ENCODE results near the gene NGRN. TPM values are rescaled to one million over a fixed set of nuclear protein-coding genes. Genes with fewer than 3 reads are reported as not detected.

Gene NGRN
- total and polyA plus RNA-seq, 2 of the 8 experiments (the other 6 are each of a cell fraction or from before 2014, with no cell fraction given) = 60.1 to 101 TPM

DNA sequence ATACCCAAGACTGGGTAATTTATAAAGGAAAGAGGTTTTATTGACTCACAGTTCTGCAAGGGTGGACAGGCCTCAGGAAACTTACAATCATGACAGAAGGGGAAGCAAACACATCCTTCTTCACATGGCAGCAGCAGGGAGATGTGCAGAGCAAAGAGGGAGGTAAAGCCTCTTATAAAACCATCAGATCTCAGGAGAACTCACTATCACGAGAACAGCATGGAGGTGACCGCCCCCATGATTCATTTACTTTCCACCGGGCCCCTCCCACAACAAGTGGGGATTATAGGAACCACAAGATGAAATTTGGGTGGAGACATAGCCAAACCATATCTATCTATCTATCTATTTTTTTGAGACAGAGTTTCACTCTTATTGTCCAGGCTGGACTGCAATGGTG lies 26.1 kb upstream of the NGRN start:
- no peak overlapping the region for H2BK20ac ChIP-seq (ENCODE audit: low read length)
- no peak overlapping the region for H2BK120ac ChIP-seq (replicated peaks; ENCODE audit: low read depth, low read length)
- no peaks in the 10 kb centered on the region for H3K79me1 ChIP-seq (ENCODE audit: low read depth, low read length)
- no peaks in the 10 kb centered on the region for H3K36me3 ChIP-seq (ENCODE audit: control insufficient read depth in 2 of 4, insufficient read depth in 4 of 4, low read length in 3 of 4)
- no peak overlapping the region for H4K91ac ChIP-seq (replicated peaks; ENCODE audit: insufficient read length, low read length)
- no peaks in the 10 kb centered on the region for H3K79me2 ChIP-seq (ENCODE audit: control insufficient read depth in 1 of 2, insufficient read depth in 2 of 2, low read length in 2 of 2)
- ChIA-PET CTCF (ENCODE audit: partially characterized antibody) (interaction anchor here (1.3 kb wide), 1 partner anchor 72 kb away, joined by 3 read pairs; no protein-coding TSS in a partner anchor), POLR2A (ENCODE audit: partially characterized antibody) (interaction anchor here (1.2 kb wide), 1 partner anchor 87 kb away, joined by 3 read pairs; no protein-coding TSS in a partner anchor)
- no peak overlapping the region for H3K14ac ChIP-seq (ENCODE audit: insufficient read length)
- H2BK12ac ChIP-seq (ENCODE audit: low read depth, low read length) = no peak overlapping the region
- FAIRE-seq = no peak
- DNase-seq (ENCODE audit: low read depth in 1 of 2, low spot score in 2 of 2) = no peak
- H4K20me1 ChIP-seq (replicated peaks in 1 of 2; ENCODE audit: control insufficient read depth in 1 of 2, insufficient read depth in 2 of 2, low read length in 2 of 2) = no peaks in the 10 kb centered on the region
- H4K5ac ChIP-seq (ENCODE audit: insufficient read length, low read depth, low read length) = no peak overlapping the region
- no peak overlapping the region for H2AFZ ChIP-seq (ENCODE audit: low read length)
- H3K27ac ChIP-seq (ENCODE audit: low read depth, low read length) = no peak overlapping the region
- no peak overlapping the region for H3K4ac ChIP-seq (replicated peaks; ENCODE audit: insufficient read length, low read depth, low read length)
- H2AK5ac ChIP-seq (ENCODE audit: low read depth, low read length) = no peak overlapping the region
- no peaks in the 10 kb centered on the region for H3K23me2 ChIP-seq (ENCODE audit: low read depth, low read length)
- H3K9ac ChIP-seq (replicated peaks in 1 of 4; ENCODE audit: extremely low read depth in 1 of 4, low read depth in 3 of 4, low read length in 3 of 4) = no peak overlapping the region
- H3K18ac ChIP-seq (ENCODE audit: extremely low read depth, low read length) = no peak overlapping the region
- H3K4me1 ChIP-seq (replicated peaks in 1 of 4; ENCODE audit: control insufficient read depth in 3 of 4, insufficient read depth in 4 of 4, low read length in 3 of 4) = no peaks in the 10 kb centered on the region; a peak in 1 of 7 replicates
- no peak overlapping the region for H2BK5ac ChIP-seq (ENCODE audit: low read depth, low read length)
- no peak overlapping the region for H3K4me2 ChIP-seq (ENCODE audit: insufficient read depth in 1 of 2, low read depth in 2 of 2, low read length in 2 of 2)
- H2BK15ac ChIP-seq (ENCODE audit: low read length) = no peak overlapping the region
- no peaks in the 10 kb centered on the region for H3K9me3 ChIP-seq (ENCODE audit: insufficient read depth in 2 of 2, low read depth in 1 of 2, low read length in 1 of 2)
- no peak overlapping the region for H4K8ac ChIP-seq (ENCODE audit: extremely low read depth, insufficient read depth, low read length)
- WGBS, 2 experiments (ENCODE audit: extremely low coverage in 1 of 2, insufficient coverage in 1 of 2, insufficient read length in 1 of 2, insufficient replicate concordance in 2 of 2, low coverage in 1 of 2, low lambda C conversion rate in 2 of 2, missing lambda C conversion rate in 1 of 2) = 96% methylated on average over 3 of the region's 3 CpGs; no CpG with 5 or more reads in 1 of the 2 experiments
- H3K27me3 ChIP-seq (replicated peaks in 1 of 4; ENCODE audit: control insufficient read depth in 3 of 4, extremely low read depth in 1 of 4, insufficient read depth in 3 of 4, low read length in 3 of 4) = no peaks in the 10 kb centered on the region
- H3K4me3 ChIP-seq (ENCODE audit: extremely low read depth in 1 of 4, insufficient read depth in 2 of 4, low read depth in 3 of 4, low read length in 4 of 4) = no peak overlapping the region
- no peak overlapping the region for H3K23ac ChIP-seq (ENCODE audit: insufficient read length)
- H3K56ac ChIP-seq (replicated peaks; ENCODE audit: insufficient read length, low read depth, low read length) = no peak overlapping the region
- TF ChIP-seq TBP (IDR thresholded peaks at IDR 0.05; ENCODE audit: low read depth, low read length) (no peak), GABPA (IDR thresholded peaks at IDR 0.05; ENCODE audit: borderline replicate concordance, insufficient read depth, low read length) (no peak), FOSL1 (IDR thresholded peaks at IDR 0.05; ENCODE audit: insufficient read depth, low read depth, low read length) (no peak), SAP30 (IDR thresholded peaks at IDR 0.05; ENCODE audit: insufficient read depth, insufficient replicate concordance, low read length) (no peak), NANOG (IDR thresholded peaks at IDR 0.05; ENCODE audit: insufficient read depth, low read depth, low read length, poor library complexity, severe bottlenecking) (no peak), KDM1A (IDR thresholded peaks at IDR 0.05; ENCODE audit: borderline replicate concordance, low read length) (no peak), TCF12 (IDR thresholded peaks at IDR 0.05; ENCODE audit: low read depth, low read length) (no peak), ZNF274 (IDR thresholded peaks at IDR 0.05; ENCODE audit: borderline replicate concordance, extremely low read depth, low read length) (no peak), RBBP5 (IDR thresholded peaks at IDR 0.05; ENCODE audit: borderline replicate concordance, low read depth, low read length) (no peak), TEAD4 (IDR thresholded peaks at IDR 0.05; ENCODE audit: low read depth, low read length) (no peak), SP4 (IDR thresholded peaks at IDR 0.05; ENCODE audit: low read length) (no peak), RXRA (IDR thresholded peaks at IDR 0.05; ENCODE audit: insufficient read depth, low read depth, low read length) (no peak), EP300 (IDR thresholded peaks at IDR 0.05; ENCODE audit: borderline replicate concordance in 1 of 2, low read depth in 2 of 2, low read length in 2 of 2) (no peak)
- TF ChIP-seq, protein P1, sequence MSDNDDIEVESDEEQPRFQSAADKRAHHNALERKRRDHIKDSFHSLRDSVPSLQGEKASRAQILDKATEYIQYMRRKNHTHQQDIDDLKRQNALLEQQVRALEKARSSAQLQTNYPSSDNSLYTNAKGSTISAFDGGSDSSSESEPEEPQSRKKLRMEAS (IDR thresholded peaks at IDR 0.05) = no peak
